Cardiac muscle cell (in vitro differentiated cells and primary cell): ENCODE measurements around the gene TSPAN11. TPM values are rescaled to one million over a fixed set of nuclear protein-coding genes. Genes with fewer than 3 reads are reported as not detected.

Source experiments
- DNase-seq, 2 donors: peaks; one replicate each; pipeline versions ENCODE4 v3.0.0 to v3.0.0-alpha.2; 2010 to 2017; ENCODE audit warnings: low read depth in 1 of 2, low spot score in 1 of 2
- H3K27ac ChIP-seq: fragments of 200-600 bp; sonication (generic); 2 replicates; pipeline ENCODE4 v1.5.1; 2016
- H3K27me3 ChIP-seq: fragments of 200-600 bp; sonication (generic); 2 replicates; pipeline ENCODE4 v1.6.0; 2016; ENCODE audit warnings: control low read depth
- H3K36me3 ChIP-seq: fragments of 200-600 bp; sonication (generic); 2 replicates; pipeline ENCODE4 v1.5.1; 2016; ENCODE audit warnings: control low read depth
- H3K4me1 ChIP-seq: fragments of 200-600 bp; sonication (generic); 2 replicates; pipeline ENCODE4 v1.8.1; 2017; ENCODE audit warnings: low read depth, mild to moderate bottlenecking, mixed run types
- H3K4me3 ChIP-seq: fragments of 200-600 bp; sonication (generic); 2 replicates; pipeline ENCODE4 v1.5.1; 2016; ENCODE audit warnings: mild to moderate bottlenecking
- H3K9me3 ChIP-seq: fragments of 200-600 bp; sonication (generic); 2 replicates; pipeline ENCODE4 v1.5.1; 2017; ENCODE audit warnings: low read depth, mild to moderate bottlenecking, control low read depth
- CTCF ChIP-seq: IDR thresholded peaks from 2 replicates; pipeline ENCODE4 v1.5.1; 2012; ENCODE audit warnings: low read depth, mild to moderate bottlenecking, low read length
- polyA plus RNA-seq: library from polyadenylated mRNA; unstranded; fragments of >200 nt; fragmentation: Nextera tagmentation; extraction: Ambion mirVana; gene quantifications from 2 replicates; pipeline ENCODE4 v1.2.1, GENCODE V29; 2016
- total RNA-seq: library from RNA; depleted of rRNA; stranded (reverse); fragments of >200 nt; gene quantifications from 2 replicates; pipeline ENCODE4 v1.2.3, GENCODE V29; 2016

The TSPAN11 gene
- total and polyA plus RNA-seq, 2 experiments from 2014 or later = 11.1 to 26.1 TPM

GRCh38 chr12:30913323-30913722, 13.2 kb upstream of the TSPAN11 start:
- Histone ChIP-seq H3K27ac (no peak overlapping the region), H3K27me3 (no peaks in the 10 kb centered on the region), H3K36me3 (no peaks in the 10 kb centered on the region), H3K9me3 (no peaks in the 10 kb centered on the region), H3K4me3 (no peak overlapping the region), H3K4me1 (no peaks in the 10 kb centered on the region)
- no peak for DNase-seq
- TF ChIP-seq CTCF = no peak

- Histone ChIP-seq H3K9me3 (no peaks in the 10 kb centered on the region), H3K4me1 (no peaks in the 10 kb centered on the region), H3K4me3 (no peak overlapping the region), H3K36me3 (no peaks in the 10 kb centered on the region), H3K27me3 (no peaks in the 10 kb centered on the region), H3K27ac (no peak overlapping the region)
- TF ChIP-seq CTCF = no peak
- no peak for DNase-seq
Measured at GRCh38 chr12:30914986-30915591, 11.5 kb upstream of the TSPAN11 start.

GRCh38 chr12:30923057-30923456, 3.5 kb upstream of the TSPAN11 start:
- H3K36me3 ChIP-seq = no peaks in the 10 kb centered on the region
- no peak for TF ChIP-seq CTCF
- DNase-seq = no peak
- H3K27ac ChIP-seq = no peak overlapping the region
- no peaks in the 10 kb centered on the region for H3K9me3 ChIP-seq
- H3K4me3 ChIP-seq = no peak overlapping the region
- H3K4me1 ChIP-seq = peaks cover 20% of the 10 kb centered on the region
- H3K27me3 ChIP-seq = no peaks in the 10 kb centered on the region

GRCh38 chr12:30925607-30926242, 823 bp upstream of the TSPAN11 start:
- no peak for DNase-seq
- Histone ChIP-seq H3K27me3 (no peaks in the 10 kb centered on the region), H3K4me1 (peaks cover 44% of the 10 kb centered on the region), H3K36me3 (no peaks in the 10 kb centered on the region), H3K9me3 (no peaks in the 10 kb centered on the region), H3K27ac (no peak overlapping the region), H3K4me3 (peak overlapping the region; percentile 40)
- TF ChIP-seq CTCF = no peak

GRCh38 chr12:30927222-30927611, 669 bp downstream of the TSPAN11 start:
- no peaks in the 10 kb centered on the region for H3K27me3 ChIP-seq
- H3K36me3 ChIP-seq = no peaks in the 10 kb centered on the region
- no peaks in the 10 kb centered on the region for H3K9me3 ChIP-seq
- no peak for TF ChIP-seq CTCF
- no peak overlapping the region for H3K4me3 ChIP-seq
- H3K4me1 ChIP-seq = peaks cover 51% of the 10 kb centered on the region
- H3K27ac ChIP-seq = peak overlapping the region; percentile 55
- no peak for DNase-seq
